Hepatocyte (in vitro differentiated cells): ENCODE results near the gene GIMD1.

Experiments used
- CTCF ChIP-seq: fragments of 200-600 bp; sonication (generic); IDR thresholded peaks from 2 replicates; pipeline ENCODE4 v1.5.1; 2016; ENCODE audit warnings: antibody characterized with exemption, mild to moderate bottlenecking; ENCODE audit not compliant: poor library complexity
- EZH2 ChIP-seq: fragments of 200-600 bp; sonication (generic); IDR thresholded peaks from 2 replicates; pipeline ENCODE4 v1.6.1; 2016; ENCODE audit warnings: antibody characterized with exemption, mild to moderate bottlenecking, borderline replicate concordance

- TF ChIP-seq CTCF (no peak), EZH2 (no peak)
Measured at GRCh38 chr4:106414366-106414765, 45.8 kb upstream of the GIMD1 start.
